GM12872 (cell line): Measurements from ENCODE around the gene RASGRP4.

Source experiments
- CTCF ChIP-seq: IDR thresholded peaks from 3 replicates; pipeline ENCODE4 v1.5.1; 2011; ENCODE audit warnings: low read depth, mild to moderate bottlenecking, low read length, moderate library complexity; ENCODE audit not compliant: insufficient read depth

RASGRP4 gene

GRCh38 chr19:38422438-38422837 lies 3.6 kb downstream of the RASGRP4 start:
- no peak for TF ChIP-seq CTCF

GRCh38 chr19:38421856-38422255 lies 4.2 kb downstream of the RASGRP4 start:
- TF ChIP-seq CTCF = no peak

- TF ChIP-seq CTCF = no peak
Observed at GRCh38 chr19:38420935-38421334, 5.1 kb downstream of the RASGRP4 start.

GRCh38 chr19:38417544-38418506 lies 8.2 kb downstream of the RASGRP4 start:
- TF ChIP-seq CTCF = 0 out of 3 replicates have a peak, but pooled peaks have one; percentile 16

- no peak for TF ChIP-seq CTCF
Observed at GRCh38 chr19:38417146-38417543, 8.9 kb downstream of the RASGRP4 start.

- TF ChIP-seq CTCF = no peak
Observed at GRCh38 chr19:38413416-38413815, 12.6 kb downstream of the RASGRP4 start.

GRCh38 chr19:38412961-38413360 lies 13.1 kb downstream of the RASGRP4 start:
- TF ChIP-seq CTCF = no peak
